Stimulated activated CD4-positive, alpha-beta T cell treated with anti-CD3 and anti-CD28 coated beads, Interleukin-4, amount 100 ng/mL, for 1 hour (primary cell): ENCODE data around the gene CMIP.
"Not testable (repeated sequence)": the region's sequence is repeated elsewhere in the genome, so short reads cannot be mapped to it uniquely, and the experiment has no call there.

Source experiments
- DNase-seq: peaks from one replicate; pipeline ENCODE4 v3.0.0-alpha.2; 2020

CMIP gene

DNA sequence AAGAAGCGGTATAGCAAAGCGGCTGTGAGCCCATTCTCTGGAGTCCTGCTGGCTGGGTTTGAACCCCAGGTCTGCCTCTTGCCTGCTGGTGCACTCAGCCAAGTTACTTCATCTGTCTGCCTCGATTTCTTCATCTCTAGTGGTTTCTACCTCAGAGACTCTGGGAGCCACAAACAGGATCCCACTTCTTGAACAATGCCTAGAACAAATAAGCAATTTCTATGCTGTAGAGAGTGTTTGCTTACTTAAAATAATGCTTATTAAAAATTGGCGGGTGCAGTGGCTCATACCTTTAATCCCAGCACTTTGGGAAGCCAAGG lies 75.5 kb downstream of the CMIP start:
- DNase-seq, result no peak

DNA sequence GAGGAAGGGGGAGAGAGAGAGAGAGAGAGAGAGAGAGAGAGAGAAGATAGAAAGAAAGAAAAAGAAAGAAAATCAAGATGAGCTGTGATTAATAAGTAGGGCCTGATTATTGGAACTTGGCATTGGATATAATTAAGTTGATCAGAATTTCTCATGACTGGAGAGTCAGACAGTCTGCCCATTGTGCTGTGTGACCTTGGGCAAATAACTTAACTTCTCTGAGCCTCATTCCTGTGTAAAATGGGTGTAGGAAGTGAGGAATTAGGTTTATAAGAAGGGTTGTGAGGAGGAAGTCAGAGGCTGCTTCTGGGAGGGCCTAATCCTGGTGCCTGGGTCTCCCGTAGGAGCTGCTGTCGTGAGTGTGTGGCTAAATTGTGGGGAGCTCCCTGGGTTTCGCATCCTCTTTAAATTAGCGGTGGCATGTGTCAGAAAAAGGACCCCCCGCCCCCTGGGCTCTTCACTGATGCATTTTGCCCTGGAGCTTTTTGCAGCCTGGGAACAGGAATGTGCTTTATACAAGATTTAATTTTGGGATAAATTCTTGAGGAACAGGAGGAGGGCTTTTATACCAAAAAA lies 76.0 kb downstream of the CMIP start:
- no peak for DNase-seq

DNA sequence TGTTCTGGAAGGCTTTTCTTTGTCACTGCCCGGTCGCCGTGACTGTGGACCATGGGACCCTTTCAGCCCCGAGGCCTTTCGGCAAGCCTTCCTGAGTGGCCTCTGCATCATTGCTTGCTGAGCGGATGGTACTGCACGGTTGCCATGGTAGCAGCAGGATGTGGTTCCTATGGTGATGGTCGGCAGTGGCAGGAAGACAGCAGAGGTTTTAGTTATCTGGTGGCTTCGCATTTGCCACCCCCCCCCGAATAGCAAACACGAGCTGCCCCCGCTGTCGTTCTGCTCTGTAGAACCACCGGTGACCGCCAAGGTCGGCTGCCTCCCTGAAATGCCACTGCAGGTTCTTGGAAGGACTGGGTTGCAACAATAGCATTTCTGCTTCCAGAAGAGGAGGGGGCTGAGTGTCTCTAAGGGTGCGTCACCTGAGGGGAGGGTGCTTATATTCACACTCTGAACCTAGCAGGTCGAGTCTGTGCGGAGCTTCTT lies 76.6 kb downstream of the CMIP start:
- DNase-seq, result peak; percentile 30

- DNase-seq, result no peak
Measured at GRCh38 chr16:81522108-81522701, 77.6 kb downstream of the CMIP start.

DNA sequence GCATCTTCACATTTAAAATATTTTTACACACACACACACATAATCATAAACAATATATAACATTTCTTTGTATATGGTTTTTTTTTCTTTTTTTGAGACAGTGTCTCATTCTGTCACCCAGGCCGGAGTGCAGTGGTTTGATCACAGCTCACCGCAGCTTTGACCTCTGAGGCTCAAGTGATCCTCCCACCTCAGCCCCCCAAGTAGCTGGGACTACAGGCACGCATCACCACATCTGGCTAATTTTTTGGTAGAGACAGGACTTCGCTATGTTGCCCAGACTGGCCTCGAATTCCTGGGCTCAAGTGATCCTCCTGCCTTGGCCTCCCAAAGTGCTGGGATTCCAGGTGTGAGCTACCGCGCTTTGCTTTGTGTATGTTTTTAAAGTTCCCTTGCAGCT lies 78.2 kb downstream of the CMIP start:
- DNase-seq, result not testable (repeated sequence)

DNA sequence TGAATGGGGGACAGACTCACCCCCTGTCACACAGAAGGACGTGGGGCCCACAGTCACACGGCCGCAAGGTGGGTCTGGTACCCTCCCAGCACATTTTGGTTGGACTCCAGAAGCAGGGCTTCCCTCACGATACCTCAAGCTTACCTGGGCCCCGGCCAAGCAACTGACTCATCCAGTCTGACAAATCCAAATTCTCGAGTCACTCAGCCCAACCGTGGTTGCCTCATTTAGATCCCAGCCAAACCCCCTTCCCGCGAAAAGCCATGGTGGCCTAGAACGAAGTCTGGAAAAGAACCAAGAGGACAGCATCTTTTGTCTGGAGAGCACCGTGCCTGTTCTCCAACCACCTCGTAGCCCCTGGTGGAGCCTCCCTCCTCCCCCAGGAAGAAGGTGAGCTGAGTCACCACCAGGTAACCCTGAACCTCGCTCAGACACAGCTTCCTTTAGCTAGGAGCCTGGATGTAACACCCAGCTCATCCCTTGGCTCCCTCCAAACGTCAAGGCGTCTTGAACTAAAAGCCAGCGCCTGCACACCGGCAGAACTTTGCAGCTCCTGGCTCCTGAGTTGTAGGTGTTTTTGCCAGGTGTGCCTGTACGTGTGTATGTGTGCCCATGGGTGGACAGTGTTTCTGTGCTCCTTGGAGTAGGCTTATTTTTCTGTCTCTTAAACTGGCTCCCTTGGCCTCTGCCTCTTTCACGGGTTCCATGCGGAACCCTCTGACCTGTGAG lies 78.9 kb downstream of the CMIP start:
- DNase-seq, result no peak

DNA sequence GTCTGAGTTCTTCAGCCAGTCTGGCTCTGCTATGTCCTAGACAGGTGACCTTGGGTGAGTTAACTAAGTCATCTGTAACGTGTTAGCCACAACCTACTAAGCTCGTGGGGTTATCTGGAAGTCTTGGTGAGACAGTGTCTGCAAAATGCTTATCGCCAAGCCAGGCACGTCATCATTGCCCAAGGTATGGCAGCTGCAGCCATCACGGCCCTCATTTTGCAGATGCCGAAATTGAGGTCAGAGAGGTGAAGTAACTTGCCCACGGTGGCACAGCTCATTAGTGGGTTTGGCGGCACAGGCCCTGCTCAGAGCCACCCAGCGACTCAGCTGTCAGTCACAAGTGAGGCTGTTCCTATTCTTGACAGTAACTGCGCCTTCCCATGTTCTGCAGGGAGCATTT lies 79.8 kb downstream of the CMIP start:
- DNase-seq, result no peak

DNA sequence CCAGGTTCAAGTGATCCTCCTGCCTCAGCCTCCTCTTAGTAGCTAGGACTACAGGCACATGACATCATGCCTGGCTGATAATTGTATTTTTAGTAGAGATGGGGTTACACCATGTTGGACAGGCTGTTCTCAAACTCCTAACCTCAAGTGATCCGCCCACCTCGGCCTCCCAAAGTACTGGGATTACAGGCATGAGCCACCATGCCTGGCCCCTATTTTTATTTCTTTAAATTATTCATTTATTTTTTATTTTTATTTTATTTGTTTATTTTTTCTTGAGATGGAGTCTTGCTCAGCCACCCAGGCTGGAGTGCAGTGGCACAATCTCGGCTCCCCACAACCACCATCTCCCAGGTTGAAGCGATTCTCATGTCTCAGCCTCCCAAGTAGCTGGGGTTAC lies 80.3 kb downstream of the CMIP start:
- DNase-seq, result not testable (repeated sequence)

DNA sequence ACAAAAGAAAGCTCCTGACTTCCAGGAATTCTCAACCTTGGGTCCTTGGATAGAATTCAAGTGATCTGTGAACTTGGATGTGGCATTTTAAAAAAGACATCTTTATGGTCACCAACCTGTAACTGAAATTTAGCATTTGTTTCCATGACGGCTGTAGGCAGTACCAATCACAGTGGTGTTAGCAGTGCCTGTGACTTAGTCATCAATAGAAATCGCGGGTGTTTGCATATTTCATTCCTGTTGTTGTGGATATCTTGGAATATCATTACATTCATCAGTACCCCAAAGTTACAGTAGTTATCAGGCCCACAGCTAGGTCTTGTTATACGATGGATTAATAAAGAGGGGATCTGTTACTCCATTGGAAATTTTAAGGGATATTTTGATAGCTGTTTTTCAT lies 81.6 kb downstream of the CMIP start:
- DNase-seq, result no peak

GRCh38 chr16:81526935-81527334 lies 82.3 kb downstream of the CMIP start:
- DNase-seq, result no peak

DNA sequence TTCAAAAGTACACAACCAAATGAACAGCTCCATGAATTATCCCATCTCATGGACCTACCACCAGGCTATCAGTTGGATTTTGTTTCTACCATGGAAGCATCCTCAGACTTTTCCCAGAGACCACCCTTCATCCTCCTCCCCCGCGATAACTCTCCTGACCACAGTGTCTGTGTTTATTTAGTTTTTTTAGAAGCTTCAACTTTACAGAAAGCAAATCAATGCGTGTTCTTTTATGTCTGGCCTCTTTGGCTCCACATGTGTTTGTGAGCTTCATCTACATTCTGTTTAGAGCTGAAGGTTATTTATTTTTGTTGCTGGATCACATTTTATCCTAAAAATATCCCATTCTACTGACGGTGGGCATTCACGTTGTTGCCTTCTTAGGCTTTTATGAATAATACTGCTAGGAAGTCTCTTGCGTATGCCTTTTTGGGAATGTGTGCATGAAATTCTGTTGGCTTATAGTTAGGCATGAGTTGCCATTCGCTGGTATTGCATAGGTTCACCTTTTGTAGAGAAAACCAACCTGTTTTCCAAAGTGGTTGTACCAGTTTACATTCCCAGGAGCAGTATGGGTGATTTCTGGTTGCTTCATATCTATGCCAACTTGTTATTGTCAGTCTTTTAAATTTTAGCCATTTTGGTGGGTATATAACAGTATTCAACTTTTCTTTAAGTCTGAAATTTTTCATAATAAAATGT lies 83.0 kb downstream of the CMIP start:
- no peak for DNase-seq

- no peak for DNase-seq
Measured at GRCh38 chr16:81528256-81528655, 83.6 kb downstream of the CMIP start.

DNA sequence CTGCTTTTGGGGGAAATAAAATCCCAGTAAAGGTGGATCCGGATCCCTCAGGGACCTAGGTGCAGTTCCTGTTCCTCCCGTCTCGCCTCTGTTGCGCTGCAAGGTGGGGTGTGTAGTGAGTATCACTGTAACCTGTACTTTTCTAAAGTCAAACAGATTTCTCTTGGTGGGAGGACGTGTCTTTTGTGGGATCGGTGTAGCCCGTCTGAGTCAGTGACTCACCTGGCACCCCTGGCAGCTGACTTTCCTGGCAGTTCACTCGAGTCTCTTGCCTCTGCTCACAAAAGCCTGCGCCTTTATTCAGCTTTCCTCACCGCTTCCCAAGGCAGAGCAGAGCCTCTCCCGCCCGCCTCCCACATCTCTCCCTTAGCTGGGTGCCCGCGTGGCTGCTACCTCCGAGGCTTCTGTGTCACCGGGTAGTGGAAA lies 85.7 kb downstream of the CMIP start:
- no peak for DNase-seq

- DNase-seq, result no peak
Measured at GRCh38 chr16:81530814-81531213, 86.2 kb downstream of the CMIP start.

- no peak for DNase-seq
Measured at GRCh38 chr16:81531419-81531821, 86.8 kb downstream of the CMIP start.

DNA sequence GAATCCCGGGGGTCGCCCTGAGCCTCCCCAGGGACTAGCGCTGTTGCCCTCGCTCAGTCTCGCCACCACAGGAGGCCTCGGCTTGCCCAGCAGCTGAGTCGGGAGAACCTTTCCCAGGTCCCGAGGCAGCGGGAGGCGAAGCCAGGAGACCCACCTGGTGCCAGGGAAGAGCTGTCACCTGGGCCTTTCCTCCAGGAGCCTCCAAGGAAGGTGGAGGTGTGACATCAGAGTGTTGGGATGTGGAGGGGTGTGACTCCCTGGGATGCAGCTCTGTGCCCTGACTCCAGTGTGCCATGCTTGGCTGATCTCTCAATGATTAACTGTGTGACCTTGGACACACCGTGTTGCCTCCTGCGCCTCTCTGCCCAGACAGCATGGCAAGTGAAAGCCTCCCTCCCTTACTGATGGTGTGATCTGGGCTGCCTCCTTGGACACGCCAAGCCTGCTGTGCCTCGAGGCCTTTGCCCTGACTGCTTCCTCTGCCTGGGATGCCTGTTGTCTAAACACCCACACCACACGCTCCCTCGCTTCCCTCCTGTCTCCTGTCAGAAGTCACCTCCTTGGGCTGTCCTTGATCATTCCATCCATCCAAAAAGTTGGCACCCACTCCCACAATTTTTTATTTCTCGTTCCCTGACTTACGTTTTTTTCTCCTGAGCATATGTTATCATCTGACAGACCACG lies 88.0 kb downstream of the CMIP start:
- DNase-seq, result no peak

- no peak for DNase-seq
Measured at GRCh38 chr16:81533175-81533507, 88.5 kb downstream of the CMIP start.

- no peak for DNase-seq
Measured at GRCh38 chr16:81535679-81536360, 91.2 kb downstream of the CMIP start.

DNA sequence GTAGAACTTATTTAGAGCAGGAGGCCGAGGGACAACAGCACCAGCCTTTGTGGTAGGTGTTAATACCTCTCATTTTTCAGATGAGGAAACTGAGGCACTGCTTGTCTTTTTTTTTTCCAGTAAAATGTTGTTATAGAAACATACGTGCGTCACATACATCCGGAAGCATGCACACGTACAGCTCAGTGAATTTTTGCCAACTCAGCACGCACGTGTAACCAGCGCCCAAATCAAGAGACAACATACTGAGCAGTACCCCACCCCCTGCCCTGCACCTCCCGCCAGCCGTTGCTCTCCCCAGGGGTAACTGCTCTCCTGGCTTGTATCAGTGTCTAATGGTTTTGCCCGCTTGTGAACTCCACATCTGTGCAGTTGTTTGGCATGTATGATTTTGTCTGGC lies 92.0 kb downstream of the CMIP start:
- no peak for DNase-seq

- DNase-seq, result no peak
Measured at GRCh38 chr16:81537721-81538561, 93.3 kb downstream of the CMIP start.

DNA sequence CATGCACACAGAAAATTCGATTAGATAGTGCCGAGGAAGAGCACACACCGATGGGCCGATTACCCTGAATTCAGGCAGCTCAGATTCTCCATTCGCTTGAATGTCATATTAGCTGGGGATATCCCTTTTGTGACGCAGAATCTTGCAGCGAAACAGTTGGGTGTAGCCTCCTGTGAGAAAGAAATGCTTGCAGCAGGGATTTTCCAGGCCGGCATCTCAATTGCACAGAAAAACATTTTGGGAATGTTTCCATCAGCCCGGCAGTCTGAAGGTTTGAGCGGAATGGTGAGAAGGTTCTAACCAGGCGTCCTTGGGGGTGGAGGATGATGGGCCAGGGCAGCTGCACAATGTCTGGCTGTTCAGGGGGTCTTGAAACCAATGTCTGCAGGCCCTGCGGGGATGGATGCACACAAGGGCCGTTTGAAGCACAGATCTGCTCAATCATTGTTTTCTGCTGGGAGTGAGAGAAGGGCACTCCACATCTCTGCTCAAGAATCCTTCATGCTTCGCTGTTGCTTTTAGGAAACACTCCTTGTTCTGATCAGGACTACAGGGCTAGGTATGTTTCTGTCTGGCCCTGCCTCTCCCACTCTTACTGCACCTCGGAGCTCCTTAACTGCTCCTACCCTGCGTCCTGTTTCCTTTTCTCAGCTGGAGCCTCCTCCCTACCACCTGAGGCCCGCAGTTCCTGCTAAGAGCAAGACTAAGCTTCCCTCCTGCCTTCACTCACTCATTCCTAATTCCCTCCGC lies 94.6 kb downstream of the CMIP start:
- DNase-seq, result no peak
